Measurements from ENCODE around the gene CYB561D2.

CYB561D2 gene

GRCh38 chr3:50319894-50320625 is 30.6 kb upstream of the CYB561D2 start:
- Mint-ChIP-seq H3K36me3 (no peaks in the 10 kb centered on the region), H3K4me1 (peaks cover 42% of the 10 kb centered on the region), H3K27ac (peak overlapping the region; percentile 72), H3K27me3 (no peaks in the 10 kb centered on the region), H3K4me3 (peak overlapping the region; percentile 91), H3K9me3 (no peaks in the 10 kb centered on the region)
- no peak for DNase-seq (ENCODE audit: low spot score in 2 of 2)
- no peak for ATAC-seq (ENCODE audit: low read depth)

- ATAC-seq (ENCODE audit: low read depth) (peak; percentile 56), DNase-seq (ENCODE audit: low spot score in 2 of 2) (no peak)
- Mint-ChIP-seq H3K27ac (peak overlapping the region; percentile 91), H3K36me3 (no peaks in the 10 kb centered on the region), H3K27me3 (no peaks in the 10 kb centered on the region), H3K4me3 (peak overlapping the region; percentile 91), H3K4me1 (peaks cover 38% of the 10 kb centered on the region), H3K9me3 (no peaks in the 10 kb centered on the region)
Measured at GRCh38 chr3:50320853-50321335, 29.8 kb upstream of the CYB561D2 start.

DNA sequence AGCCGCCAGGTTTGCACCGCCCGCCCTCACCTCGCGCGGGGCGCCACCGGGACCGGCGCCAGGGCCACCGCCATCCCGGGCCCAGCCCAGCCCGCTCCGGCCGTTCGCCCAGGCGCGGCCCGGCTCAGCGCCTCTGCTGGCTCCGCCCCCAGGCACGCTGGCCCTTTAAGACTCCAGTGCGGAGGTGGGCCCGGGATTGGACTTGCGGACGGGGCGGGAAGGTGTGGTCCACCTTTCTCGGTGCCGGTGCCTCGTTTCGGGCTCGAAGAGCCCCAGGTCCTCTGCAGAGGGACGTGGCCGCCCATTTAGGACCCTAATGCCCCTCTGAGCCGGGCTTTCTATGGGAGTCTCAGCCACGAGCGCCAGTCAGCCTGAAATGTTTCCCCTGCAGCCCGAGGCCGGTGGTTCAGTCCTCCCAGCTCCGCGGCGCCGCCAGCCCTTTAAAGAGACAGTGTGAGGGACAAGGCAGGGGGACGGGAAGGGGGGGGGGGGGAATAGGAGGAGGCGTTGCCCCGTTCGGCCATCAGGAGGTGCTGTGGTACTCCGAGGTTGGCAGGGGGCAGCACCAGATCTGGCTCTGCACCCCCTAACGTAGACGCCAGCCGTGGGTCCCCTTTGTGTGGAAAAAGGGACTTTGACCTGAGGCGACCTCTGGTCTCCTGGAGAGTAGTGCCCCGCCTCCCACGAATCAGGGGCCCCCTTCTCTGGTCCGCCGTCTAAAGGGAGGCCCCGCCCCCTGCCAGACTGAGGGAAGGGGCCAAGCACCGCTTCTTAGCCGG is 29.1 kb upstream of the CYB561D2 start:
- no peaks in the 10 kb centered on the region for H3K27me3 Mint-ChIP-seq
- peak overlapping the region; percentile 91 for H3K27ac Mint-ChIP-seq
- peaks cover 37% of the 10 kb centered on the region for H3K4me1 Mint-ChIP-seq
- no peaks in the 10 kb centered on the region for H3K36me3 Mint-ChIP-seq
- H3K4me3 Mint-ChIP-seq, result peak overlapping the region; percentile 86
- no peaks in the 10 kb centered on the region for H3K9me3 Mint-ChIP-seq
- DNase-seq (ENCODE audit: low spot score in 2 of 2) (peak; percentile 78 to 81), ATAC-seq (ENCODE audit: low read depth) (peak; percentile 77)

DNA sequence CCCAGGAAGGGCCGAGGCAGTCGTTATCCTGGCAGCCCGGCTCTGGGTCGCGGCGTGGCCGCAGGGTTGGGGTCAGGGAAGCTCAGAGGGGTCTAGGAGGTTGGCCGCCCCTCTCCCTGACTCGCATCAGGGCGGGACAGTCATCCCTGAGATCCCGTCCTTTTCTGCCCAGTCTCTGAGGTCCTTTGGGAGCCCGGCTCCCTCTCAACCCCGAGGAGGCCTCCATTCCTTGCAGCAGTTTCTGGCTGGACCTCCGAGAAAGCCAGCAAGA is 28.6 kb upstream of the CYB561D2 start:
- Mint-ChIP-seq H3K4me3 (no peak overlapping the region), H3K27me3 (no peaks in the 10 kb centered on the region), H3K4me1 (peaks cover 36% of the 10 kb centered on the region), H3K9me3 (no peaks in the 10 kb centered on the region), H3K27ac (no peak overlapping the region), H3K36me3 (no peaks in the 10 kb centered on the region)
- DNase-seq (ENCODE audit: low spot score in 2 of 2) (no peak), ATAC-seq (ENCODE audit: low read depth) (no peak)

DNA sequence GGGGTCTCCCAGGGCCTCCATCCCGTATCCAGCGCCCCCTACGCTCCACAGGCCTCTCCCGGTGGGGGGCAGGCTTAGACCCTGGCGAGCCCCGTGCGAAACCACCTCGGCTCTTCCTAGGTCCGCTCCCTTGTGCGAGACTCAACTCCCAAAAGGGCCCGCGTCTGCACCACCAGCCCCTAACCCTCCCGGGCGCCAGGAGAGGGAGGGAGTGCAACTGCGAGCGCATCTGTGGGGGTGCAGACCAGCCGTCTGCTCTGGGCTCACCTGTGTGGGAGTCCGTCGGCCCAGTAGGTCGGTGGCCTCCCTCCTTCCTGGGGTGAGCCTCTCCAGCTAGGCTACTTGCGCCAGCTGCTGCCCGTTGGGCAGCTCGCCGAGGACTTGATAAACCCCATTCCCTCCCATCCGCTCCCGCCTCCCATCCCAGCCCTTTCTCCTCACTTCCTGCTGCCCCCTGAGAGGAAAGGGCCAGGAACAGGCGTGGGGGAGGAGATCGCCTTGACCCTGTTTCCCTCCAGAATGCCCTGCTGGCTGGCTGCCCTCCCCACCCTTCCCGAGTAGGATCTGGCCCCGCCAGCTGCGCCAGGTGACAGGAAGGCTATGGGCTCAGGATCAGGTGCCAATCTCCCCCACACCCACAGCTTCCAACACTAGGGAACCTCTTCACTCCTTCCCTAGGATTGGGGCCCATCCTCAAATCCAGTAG is 28.1 kb upstream of the CYB561D2 start, which contains the start of gene HYAL2:
HYAL2 (minus strand) TSS at position 360 of the 706 bp plus-strand sequence. CDS start 2,256 bp downstream, outside the sequence.
- H3K4me3 Mint-ChIP-seq, result peak within 1 kb of the TSS; percentile 86
- H3K4me1 Mint-ChIP-seq, result peaks cover 36% of the 10 kb centered on the region
- no peaks in the 10 kb centered on the region for H3K36me3 Mint-ChIP-seq
- no peaks in the 10 kb centered on the region for H3K27me3 Mint-ChIP-seq
- no peaks in the 10 kb centered on the region for H3K9me3 Mint-ChIP-seq
- H3K27ac Mint-ChIP-seq, result peak within 1 kb of the TSS; percentile 91
- no peak for DNase-seq (ENCODE audit: low spot score in 2 of 2)
- no peak for ATAC-seq (ENCODE audit: low read depth)

DNA sequence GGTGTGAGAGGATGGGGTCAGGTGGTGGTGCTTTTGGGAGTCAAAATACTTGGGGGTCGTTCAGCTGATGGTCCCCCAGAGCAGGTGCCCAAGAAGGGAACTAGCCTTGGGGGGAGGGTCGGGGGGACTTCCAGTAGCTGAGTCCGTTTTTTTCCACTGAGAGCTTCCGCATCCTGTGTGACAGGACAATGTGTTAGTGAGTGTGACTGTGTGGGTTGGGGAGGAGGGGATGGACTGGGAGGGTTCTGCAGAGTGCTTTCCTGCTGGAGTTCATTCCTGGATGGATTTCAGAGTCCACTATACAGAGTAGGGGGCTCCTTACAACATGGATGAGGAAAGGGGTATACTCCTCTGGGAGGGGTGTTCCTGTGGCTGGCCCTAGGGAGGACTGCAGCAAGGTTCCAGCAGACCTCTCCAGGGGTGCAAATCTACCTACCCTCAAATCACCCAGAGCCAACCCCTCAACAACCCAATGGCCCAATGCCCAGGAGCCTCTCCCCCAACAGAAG is 27.5 kb upstream of the CYB561D2 start:
- Mint-ChIP-seq H3K4me1 (peaks cover 34% of the 10 kb centered on the region), H3K4me3 (peak overlapping the region; percentile 3), H3K9me3 (no peaks in the 10 kb centered on the region), H3K27ac (no peak overlapping the region), H3K36me3 (no peaks in the 10 kb centered on the region), H3K27me3 (no peaks in the 10 kb centered on the region)
- no peak for DNase-seq (ENCODE audit: low spot score in 2 of 2)
- ATAC-seq (ENCODE audit: low read depth), result no peak

GRCh38 chr3:50323614-50324199 is 27.0 kb upstream of the CYB561D2 start:
- Mint-ChIP-seq H3K9me3 (no peaks in the 10 kb centered on the region), H3K4me3 (no peak overlapping the region), H3K27ac (no peak overlapping the region), H3K36me3 (no peaks in the 10 kb centered on the region), H3K4me1 (peaks cover 33% of the 10 kb centered on the region), H3K27me3 (no peaks in the 10 kb centered on the region)
- DNase-seq (ENCODE audit: low spot score in 2 of 2) (no peak), ATAC-seq (ENCODE audit: low read depth) (no peak)

- Mint-ChIP-seq H3K4me3 (no peak overlapping the region), H3K36me3 (no peaks in the 10 kb centered on the region), H3K27ac (no peak overlapping the region), H3K27me3 (no peaks in the 10 kb centered on the region), H3K9me3 (no peaks in the 10 kb centered on the region), H3K4me1 (peaks cover 25% of the 10 kb centered on the region)
- DNase-seq (ENCODE audit: low spot score in 2 of 2) (no peak), ATAC-seq (ENCODE audit: low read depth) (peak; percentile 10)
Measured at GRCh38 chr3:50324351-50325112, 26.1 kb upstream of the CYB561D2 start.

- Mint-ChIP-seq H3K36me3 (no peaks in the 10 kb centered on the region), H3K4me3 (no peak overlapping the region), H3K27ac (no peak overlapping the region), H3K27me3 (no peaks in the 10 kb centered on the region), H3K9me3 (no peaks in the 10 kb centered on the region), H3K4me1 (peaks cover 23% of the 10 kb centered on the region)
- DNase-seq (ENCODE audit: low spot score in 2 of 2) (no peak), ATAC-seq (ENCODE audit: low read depth) (no peak)
Measured at GRCh38 chr3:50325113-50325480, 25.6 kb upstream of the CYB561D2 start.

- ATAC-seq (ENCODE audit: low read depth), result no peak
- peaks cover 3% of the 10 kb centered on the region for H3K36me3 Mint-ChIP-seq
- H3K4me3 Mint-ChIP-seq, result no peak overlapping the region
- peaks cover 17% of the 10 kb centered on the region for H3K4me1 Mint-ChIP-seq
- no peaks in the 10 kb centered on the region for H3K9me3 Mint-ChIP-seq
- no peak overlapping the region for H3K27ac Mint-ChIP-seq
- H3K27me3 Mint-ChIP-seq, result no peaks in the 10 kb centered on the region
- DNase-seq (ENCODE audit: low spot score in 2 of 2), result no peak
Measured at GRCh38 chr3:50325497-50326181, 25.0 kb upstream of the CYB561D2 start.

DNA sequence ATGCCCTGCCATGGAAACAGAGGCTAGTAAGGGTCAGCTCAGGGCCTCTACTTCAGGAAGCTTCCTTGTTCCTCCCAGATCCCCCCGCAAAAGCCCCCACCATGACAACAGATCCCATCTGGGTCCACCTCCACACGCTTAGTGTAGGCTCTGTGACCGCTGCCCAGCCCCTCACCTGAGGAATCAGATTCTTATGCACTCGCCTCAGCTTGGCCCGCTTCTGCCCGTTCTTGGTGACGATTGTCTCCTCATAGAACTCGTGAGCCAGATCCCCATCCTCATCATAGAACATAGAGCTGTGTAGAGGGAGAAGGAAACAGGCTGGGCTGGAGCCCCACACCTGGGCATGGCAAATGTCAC is 24.5 kb upstream of the CYB561D2 start:
- peaks cover 16% of the 10 kb centered on the region for H3K4me1 Mint-ChIP-seq
- ATAC-seq (ENCODE audit: low read depth), result no peak
- H3K27me3 Mint-ChIP-seq, result no peaks in the 10 kb centered on the region
- no peak overlapping the region for H3K27ac Mint-ChIP-seq
- no peak overlapping the region for H3K4me3 Mint-ChIP-seq
- peaks cover 5% of the 10 kb centered on the region for H3K36me3 Mint-ChIP-seq
- H3K9me3 Mint-ChIP-seq, result no peaks in the 10 kb centered on the region
- DNase-seq (ENCODE audit: low spot score in 2 of 2), result no peak

DNA sequence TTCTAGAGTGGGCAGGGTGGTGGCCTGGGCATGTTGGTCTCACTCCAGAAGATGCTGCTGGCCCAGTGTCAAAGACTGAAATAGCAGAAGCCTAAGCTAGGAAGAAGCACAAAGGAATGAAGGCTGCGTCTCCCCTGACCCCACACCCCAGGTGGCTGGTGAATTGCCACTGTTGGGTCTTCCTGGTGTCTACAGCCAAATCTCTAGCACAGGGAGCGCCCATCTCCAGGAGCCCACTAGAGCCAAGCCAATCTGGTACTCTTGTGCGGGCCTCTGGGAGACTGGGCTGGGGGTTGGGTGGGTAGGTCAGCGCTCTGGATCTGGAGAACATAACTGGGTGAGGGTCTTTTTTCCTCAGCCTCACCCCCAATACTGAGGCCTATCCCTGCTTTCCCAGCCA is 23.5 kb upstream of the CYB561D2 start:
- Mint-ChIP-seq H3K9me3 (no peaks in the 10 kb centered on the region), H3K27ac (no peak overlapping the region), H3K4me1 (peaks cover 16% of the 10 kb centered on the region), H3K27me3 (no peaks in the 10 kb centered on the region), H3K36me3 (peaks cover 9% of the 10 kb centered on the region), H3K4me3 (peak overlapping the region; percentile 85)
- no peak for ATAC-seq (ENCODE audit: low read depth)
- DNase-seq (ENCODE audit: low spot score in 2 of 2), result no peak
